ENCODE measurements around the gene FASTK. TPM values are rescaled to one million over a fixed set of nuclear protein-coding genes. Genes with fewer than 3 reads are reported as not detected.

Gene FASTK
- total and polyA plus RNA-seq, 5 experiments from 2014 or later = 38.8 to 145 (median 63.6) TPM

DNA sequence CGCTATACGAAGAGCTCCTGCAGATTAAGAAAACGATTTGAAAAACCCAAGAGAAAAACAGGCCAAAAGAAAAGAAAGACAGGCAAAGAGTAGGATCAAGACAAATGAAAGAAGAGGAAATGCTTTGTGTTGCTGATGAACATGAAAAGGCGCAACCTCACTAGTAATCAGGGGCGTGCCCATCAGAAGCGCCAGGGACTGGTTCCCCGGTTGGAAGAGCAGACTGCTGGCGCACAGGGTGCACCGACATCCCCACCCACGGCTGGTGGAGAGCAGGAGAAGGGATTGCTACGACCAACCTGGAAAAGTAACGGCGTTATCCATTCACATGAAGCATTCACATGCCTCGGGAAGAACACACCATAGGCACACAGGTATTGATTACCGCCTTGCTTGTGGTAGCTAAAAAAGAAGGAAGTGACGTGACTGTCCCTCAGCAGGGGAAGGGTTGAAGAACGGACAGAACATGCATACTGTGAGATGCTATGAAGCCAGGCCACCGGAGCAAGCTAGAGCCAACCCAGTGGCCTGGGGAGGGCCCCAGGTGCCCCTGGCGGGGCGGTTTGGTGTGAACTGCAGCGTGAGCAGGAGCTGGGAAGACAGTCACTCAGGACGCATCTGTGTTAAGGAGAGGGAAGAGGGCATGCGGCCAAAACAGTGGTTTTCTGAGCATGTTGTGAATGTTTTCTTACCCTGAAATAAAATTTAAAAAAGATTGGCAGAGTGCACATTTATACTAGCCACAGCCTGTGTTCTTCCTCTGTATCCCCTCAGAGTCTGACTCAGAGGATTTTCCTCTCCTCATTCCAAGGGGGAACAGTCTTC is 24.0 kb upstream of the FASTK start:
- Mint-ChIP-seq H3K36me3 (peaks cover 0 to 3% (median 0%) of the 10 kb centered on the region in 3 donors), H3K4me3 (no peak overlapping the region), H3K4me1 (peaks cover 0 to 10% (median 5%) of the 10 kb centered on the region in 4 donors), H3K27ac (peak overlapping the region in 2 of 10 donors; percentile 16 to 74), H3K27me3 (no peaks in the 10 kb centered on the region), H3K9me3 (no peaks in the 10 kb centered on the region)
- POLR2A ChIA-PET = interaction anchor here (1.2 to 1.5 kb wide), 2 partner anchors 16 to 39 kb away, joined by 3 read pairs; no protein-coding TSS in a partner anchor
- DNase-seq (no peak), ATAC-seq (no peak)

DNA sequence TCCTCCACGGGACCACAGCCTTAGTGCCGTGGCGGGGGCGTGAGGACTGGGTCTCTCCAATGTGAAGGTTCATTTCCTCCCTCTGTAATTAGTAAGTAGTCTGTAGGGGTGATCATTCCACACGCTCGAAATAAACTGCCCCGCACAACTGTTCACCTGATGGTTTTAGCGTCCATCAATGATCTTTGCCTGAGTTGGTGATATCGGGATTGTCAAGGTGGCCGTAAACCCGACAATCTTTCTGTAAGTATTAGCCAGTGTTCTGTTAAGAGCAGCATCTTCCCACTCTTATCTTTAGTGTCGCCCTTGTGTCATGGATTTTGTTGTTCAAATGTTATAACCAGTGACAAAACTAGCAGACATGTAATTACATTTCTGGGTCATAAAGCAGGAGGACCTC is 23.4 kb upstream of the FASTK start:
- no peak for ATAC-seq
- no peak for DNase-seq
- no peaks in the 10 kb centered on the region for H3K9me3 Mint-ChIP-seq
- POLR2A ChIA-PET = interaction anchor here (1.5 kb wide), 1 partner anchor 17 kb away, joined by 3 read pairs; no protein-coding TSS in a partner anchor
- H3K4me1 Mint-ChIP-seq = peaks cover 0 to 10% (median 5%) of the 10 kb centered on the region in 4 donors
- H3K36me3 Mint-ChIP-seq = peaks cover 0 to 3% (median 0%) of the 10 kb centered on the region in 3 donors
- peak overlapping the region in 1 of 10 donors; percentile 74 for H3K27ac Mint-ChIP-seq
- H3K27me3 Mint-ChIP-seq = no peaks in the 10 kb centered on the region
- no peak overlapping the region for H3K4me3 Mint-ChIP-seq

DNA sequence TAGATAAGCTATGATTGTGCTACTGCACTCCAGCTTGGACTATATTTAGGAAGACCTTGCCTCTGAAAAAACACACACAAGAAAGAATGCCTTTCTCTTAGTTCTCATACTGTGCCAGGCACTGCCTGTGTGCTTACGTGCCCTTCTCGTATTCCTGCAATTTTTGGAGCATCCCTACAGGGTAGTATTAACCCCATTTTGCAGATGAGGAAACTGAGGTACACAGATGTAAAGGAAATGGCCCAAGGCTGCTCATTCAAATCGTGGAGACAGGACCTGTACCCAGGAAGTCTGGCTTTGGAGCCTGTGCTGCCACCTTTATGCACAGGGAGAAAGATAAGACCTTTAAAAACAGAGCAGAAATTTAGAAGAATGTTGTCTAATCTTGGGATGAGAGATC is 22.4 kb upstream of the FASTK start:
- DNase-seq = no peak
- POLR2A ChIA-PET = no interaction called here
- no peak overlapping the region for H3K27ac Mint-ChIP-seq

DNA sequence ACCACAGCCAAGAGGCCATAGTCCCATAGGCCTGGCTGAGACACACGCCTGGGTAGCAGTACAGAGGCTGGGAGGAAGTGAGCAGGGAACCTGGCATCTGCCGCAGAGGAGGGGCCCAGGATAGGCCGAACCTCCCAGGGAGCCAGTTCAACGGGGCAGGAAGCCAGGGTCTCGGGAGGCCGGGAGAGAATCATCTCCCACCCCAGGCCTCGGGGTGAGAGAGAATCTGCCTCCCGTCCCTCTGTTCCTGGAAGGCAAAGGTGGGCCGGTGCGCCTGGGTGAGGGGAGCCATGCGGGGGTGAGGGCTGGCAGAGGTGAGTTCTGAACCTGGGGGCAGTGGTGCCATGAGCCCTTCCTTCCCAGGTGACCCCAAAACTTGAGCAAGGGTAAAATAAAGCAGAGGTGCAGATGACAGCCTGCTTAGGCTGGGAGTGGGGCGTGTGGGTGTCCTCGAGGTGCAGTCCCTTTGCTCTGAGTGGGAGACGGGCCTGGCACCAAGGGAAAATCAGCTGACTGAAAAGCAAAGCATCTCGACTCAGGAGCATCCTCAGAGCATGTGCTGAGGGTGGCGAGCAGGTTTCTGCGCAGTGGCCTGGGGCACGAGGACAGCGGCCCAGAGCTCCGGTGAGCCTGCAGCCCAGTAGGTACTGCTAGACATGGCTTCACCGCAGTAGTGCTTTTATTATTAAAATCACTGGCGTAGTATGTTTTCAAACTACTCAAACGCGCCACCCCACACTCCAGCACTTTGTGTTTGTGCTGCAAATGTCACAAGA is 21.2 kb upstream of the FASTK start:
- no peaks in the 10 kb centered on the region for H3K9me3 Mint-ChIP-seq
- H3K4me1 Mint-ChIP-seq = peaks cover 0 to 10% (median 5%) of the 10 kb centered on the region in 4 donors
- DNase-seq (no peak), ATAC-seq (no peak)
- H3K27me3 Mint-ChIP-seq = no peaks in the 10 kb centered on the region
- peaks cover 0 to 3% (median 0%) of the 10 kb centered on the region in 3 donors for H3K36me3 Mint-ChIP-seq
- POLR2A ChIA-PET = no interaction called here
- no peak overlapping the region for H3K4me3 Mint-ChIP-seq
- H3K27ac Mint-ChIP-seq = peak overlapping the region in 1 of 10 donors; percentile 37

More for the DNA sequence above, 22.4 kb upstream of the FASTK start:
- peaks cover 0 to 10% (median 5%) of the 10 kb centered on the region in 4 donors for H3K4me1 Mint-ChIP-seq
- no peak overlapping the region for H3K4me3 Mint-ChIP-seq
- ATAC-seq = no peak
- H3K36me3 Mint-ChIP-seq = peaks cover 0 to 3% (median 0%) of the 10 kb centered on the region in 3 donors
- H3K27me3 Mint-ChIP-seq = no peaks in the 10 kb centered on the region
- no peaks in the 10 kb centered on the region for H3K9me3 Mint-ChIP-seq

DNA sequence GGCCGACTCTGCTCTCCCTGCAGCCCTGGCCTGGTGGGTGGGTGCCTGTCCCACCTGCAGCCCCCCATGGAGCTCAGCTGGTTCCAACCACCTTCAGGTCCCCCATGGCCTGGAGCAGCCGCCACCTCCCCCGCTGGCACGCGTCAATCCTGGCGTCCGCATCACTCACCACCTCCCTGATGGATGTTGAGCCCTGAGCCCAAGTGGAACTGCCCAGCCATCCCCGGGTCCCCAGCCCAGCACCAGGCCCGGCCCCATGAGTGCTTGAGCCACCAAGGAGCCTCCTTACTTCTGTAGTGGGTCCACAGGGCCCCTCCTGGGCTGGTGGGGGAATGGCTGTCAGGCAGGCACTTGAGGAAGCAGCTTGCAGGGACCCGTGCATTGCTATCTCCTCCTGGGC is 20.3 kb upstream of the FASTK start:
- no peak for ATAC-seq
- no peak for DNase-seq
- H3K27ac Mint-ChIP-seq = no peak overlapping the region
- H3K4me1 Mint-ChIP-seq = peaks cover 0 to 10% (median 5%) of the 10 kb centered on the region in 4 donors
- H3K4me3 Mint-ChIP-seq = no peak overlapping the region
- H3K36me3 Mint-ChIP-seq = peaks cover 0 to 9% (median 0%) of the 10 kb centered on the region in 3 donors
- POLR2A ChIA-PET = no interaction called here
- no peaks in the 10 kb centered on the region for H3K9me3 Mint-ChIP-seq
- H3K27me3 Mint-ChIP-seq = no peaks in the 10 kb centered on the region

DNA sequence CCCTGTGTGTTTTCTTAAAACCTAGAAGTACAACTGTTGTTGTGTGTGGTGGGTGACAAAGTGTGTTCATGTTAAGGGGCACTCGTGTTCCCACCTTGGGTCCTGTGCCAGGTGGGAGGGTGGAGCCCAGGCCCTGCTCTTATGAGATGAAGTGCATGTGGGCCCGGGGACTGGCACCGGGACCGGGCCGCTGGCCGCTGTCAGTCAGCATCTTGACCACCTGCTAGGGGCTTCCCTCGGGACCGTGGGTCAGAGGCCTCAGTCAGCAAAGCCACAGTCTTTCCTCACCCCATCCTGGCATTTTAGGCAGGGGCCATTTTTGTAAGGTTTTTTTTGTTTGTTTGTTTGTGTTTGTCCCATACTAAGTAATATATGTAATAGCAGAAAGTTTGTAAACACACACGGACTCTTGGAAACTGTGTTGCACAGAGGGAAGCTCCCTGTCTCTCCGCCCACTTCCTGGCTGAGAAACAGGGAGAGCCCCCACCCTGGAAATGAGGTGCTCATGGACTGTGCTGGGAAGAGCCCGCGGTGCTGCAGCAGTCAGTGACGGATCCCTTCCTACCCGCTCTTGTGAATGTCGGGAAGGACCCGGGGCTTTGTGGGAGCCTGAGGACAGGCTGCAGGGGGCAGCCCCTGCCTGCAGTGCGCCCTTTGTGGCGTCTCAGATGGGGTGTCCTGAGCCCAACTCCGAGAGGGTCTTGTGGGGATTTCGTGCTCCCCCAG is 19.0 kb upstream of the FASTK start:
- H3K27ac Mint-ChIP-seq = no peak overlapping the region
- H3K9me3 Mint-ChIP-seq = no peaks in the 10 kb centered on the region
- peaks cover 0 to 11% (median 0%) of the 10 kb centered on the region in 3 donors for H3K36me3 Mint-ChIP-seq
- DNase-seq (no peak), ATAC-seq (no peak)
- no peaks in the 10 kb centered on the region for H3K27me3 Mint-ChIP-seq
- no peak overlapping the region for H3K4me3 Mint-ChIP-seq
- POLR2A ChIA-PET = no interaction called here
- peaks cover 0 to 8% (median 4%) of the 10 kb centered on the region in 4 donors for H3K4me1 Mint-ChIP-seq

DNA sequence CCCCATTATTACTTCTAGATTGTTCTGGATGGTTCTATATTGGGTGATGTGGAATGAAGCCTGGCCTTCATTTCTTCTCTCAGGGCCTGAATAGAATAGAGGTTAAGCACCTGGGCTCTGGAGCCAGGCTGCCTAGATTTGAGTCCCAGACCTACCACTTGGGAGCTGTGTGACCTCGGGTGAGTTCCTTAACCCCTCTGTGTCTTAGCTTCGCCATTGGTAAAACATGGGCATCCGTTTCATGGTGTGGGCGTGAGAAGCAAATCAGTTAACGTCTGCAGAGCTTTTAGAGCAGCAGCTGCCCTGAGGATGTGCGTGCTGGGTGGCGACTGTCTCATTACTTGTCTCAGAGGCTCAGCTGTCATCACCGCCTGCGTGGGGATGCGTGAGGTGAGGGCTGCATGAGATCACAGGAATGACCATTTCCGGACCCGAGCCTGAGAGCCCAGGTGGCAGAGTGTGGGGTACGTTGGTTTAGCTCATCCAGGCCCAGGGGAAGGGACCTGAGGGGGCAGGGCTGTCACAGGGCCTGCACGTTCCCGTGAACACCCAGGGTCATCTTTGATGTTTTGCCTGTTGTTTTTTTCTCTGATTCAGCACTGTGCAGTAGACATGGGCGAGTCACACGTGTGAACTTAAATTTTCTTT is 15.3 kb upstream of the FASTK start:
- Mint-ChIP-seq H3K36me3 (peaks cover 0 to 8% (median 0%) of the 10 kb centered on the region in 3 donors), H3K4me1 (peaks cover 0 to under 1% (median 0%) of the 10 kb centered on the region in 4 donors), H3K27me3 (no peaks in the 10 kb centered on the region), H3K9me3 (no peaks in the 10 kb centered on the region), H3K27ac (no peak overlapping the region), H3K4me3 (no peak overlapping the region)
- DNase-seq (no peak), ATAC-seq (no peak)
- POLR2A ChIA-PET = no interaction called here

DNA sequence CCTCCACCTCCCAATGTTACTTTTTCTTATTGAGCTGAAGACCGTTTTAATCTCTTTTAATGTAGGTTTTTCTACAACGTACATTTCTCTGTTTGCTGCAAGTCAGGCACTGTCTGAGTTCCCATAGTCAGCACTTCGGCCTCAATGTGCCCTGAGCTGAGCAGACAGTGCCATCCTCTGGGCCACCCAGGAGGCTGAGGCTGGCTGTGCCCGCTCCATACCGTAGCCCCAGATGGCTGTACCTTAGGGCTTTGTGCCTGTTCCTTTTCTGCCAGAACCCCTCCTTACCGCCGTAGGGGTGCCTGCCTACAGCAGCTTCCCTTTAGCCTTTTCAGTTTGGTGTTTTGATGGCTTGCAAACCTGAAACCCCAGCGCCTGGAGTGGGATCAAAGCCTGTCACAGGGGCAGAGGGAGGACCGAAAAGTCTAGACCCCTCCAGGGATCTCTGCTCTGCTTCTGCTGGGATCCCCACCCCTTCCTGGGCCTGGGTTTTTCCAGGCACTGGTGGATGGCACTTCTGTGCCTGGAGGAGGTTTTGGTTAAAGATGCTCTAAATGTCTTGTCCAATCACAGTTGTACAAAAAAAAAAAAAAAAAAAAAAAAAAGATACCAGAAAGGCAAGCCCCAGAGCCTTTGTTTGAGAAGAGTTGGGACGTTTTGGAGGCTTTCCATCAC is 14.7 kb upstream of the FASTK start:
- no peaks in the 10 kb centered on the region for H3K4me1 Mint-ChIP-seq
- H3K27me3 Mint-ChIP-seq = peaks cover 0 to 2% (median 0%) of the 10 kb centered on the region in 5 donors
- peaks cover 0 to 8% (median 0%) of the 10 kb centered on the region in 3 donors for H3K36me3 Mint-ChIP-seq
- H3K4me3 Mint-ChIP-seq = no peak overlapping the region
- ATAC-seq = peak in 1 of 2 donors; percentile 49
- no peaks in the 10 kb centered on the region for H3K9me3 Mint-ChIP-seq
- no peak for DNase-seq
- no peak overlapping the region for H3K27ac Mint-ChIP-seq
- POLR2A ChIA-PET = interaction anchor here (0.8 kb wide), 1 partner anchor 12 kb away, joined by 3 read pairs; the partner anchor contains the start of gene TMUB1

DNA sequence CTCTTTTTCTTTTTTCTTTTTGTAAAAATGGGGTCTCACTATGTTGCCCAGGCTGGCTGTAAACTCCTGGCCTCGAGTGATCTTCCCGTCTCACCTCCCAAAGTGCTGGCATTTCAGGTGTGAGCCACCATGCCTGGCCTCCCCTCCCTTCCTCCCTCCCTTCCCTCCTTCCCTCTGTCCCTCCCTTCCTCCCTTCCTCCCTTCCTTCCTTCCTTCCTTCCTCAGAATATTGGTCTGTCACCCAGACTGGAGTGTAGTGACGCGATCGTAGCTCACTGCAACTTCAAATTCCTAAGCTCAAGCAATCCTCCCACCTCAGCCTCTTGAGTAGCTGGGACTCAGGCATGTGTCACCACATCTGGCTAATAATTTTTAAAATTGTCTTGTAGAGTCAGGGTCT is 14.1 kb upstream of the FASTK start:
- Mint-ChIP-seq H3K27me3 (peaks cover 0 to 8% (median 0%) of the 10 kb centered on the region in 5 donors), H3K4me3 (no peak overlapping the region), H3K27ac (peak overlapping the region in 1 of 10 donors; percentile 19), H3K36me3 (peaks cover 0 to 8% (median 0%) of the 10 kb centered on the region in 3 donors), H3K9me3 (no peaks in the 10 kb centered on the region), H3K4me1 (peaks cover 0 to 2% (median 2%) of the 10 kb centered on the region in 4 donors)
- POLR2A ChIA-PET = interaction anchor here (0.6 to 0.8 kb wide), 2 partner anchors 12 to 100 kb away, joined by 3 read pairs; partner anchors contain the start of gene TMUB1
- ATAC-seq = no peak
- DNase-seq = no peak

DNA sequence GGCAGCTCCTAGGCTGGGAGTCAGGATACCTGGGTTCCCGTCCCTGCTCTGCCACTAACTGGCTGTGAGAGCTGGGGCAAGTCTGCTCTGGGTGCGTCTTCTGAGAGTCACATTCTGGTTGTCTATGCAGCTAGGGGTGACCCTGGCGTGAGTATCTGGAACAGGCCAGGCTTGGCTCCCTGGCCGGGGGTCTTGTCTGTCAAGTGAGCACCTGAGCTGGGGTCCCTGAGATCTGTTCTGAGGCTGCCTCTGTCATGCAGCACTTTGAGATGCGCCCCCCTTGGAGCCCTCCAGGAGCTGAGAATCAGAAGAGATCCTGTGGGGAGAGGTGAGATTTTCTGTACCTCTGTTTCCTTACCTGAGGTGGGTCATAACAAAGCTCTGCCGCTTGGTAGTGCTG is 13.1 kb upstream of the FASTK start:
- POLR2A ChIA-PET = no interaction called here
- Mint-ChIP-seq H3K4me1 (peaks cover 7 to 11% (median 9%) of the 10 kb centered on the region in 4 donors), H3K36me3 (peaks cover 0 to 11% (median 0%) of the 10 kb centered on the region in 3 donors), H3K27ac (no peak overlapping the region), H3K9me3 (no peaks in the 10 kb centered on the region), H3K4me3 (no peak overlapping the region), H3K27me3 (peaks cover 0 to 17% (median 4%) of the 10 kb centered on the region in 5 donors)
- peak in 1 of 10 donors; percentile 13 for DNase-seq
- ATAC-seq = no peak

DNA sequence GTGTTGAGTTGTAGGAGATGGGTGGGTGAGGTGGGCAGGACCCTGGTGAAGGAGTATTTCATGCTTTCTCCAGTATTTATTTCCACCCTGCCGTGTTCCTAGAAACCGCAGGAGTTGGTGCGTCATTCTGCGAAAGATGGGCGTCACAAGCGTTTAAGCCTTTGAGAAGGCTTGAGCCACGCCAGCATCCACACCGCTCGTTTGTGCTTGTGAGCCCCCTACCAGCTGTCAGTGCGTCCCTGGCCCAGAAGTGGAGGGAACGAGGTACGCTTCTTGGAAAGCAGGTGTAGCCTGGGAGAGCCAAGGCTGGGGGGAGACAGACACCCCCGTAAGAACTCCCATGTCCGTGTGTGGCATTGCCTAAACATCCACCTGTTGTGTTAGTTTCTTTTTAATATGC is 11.4 kb upstream of the FASTK start:
- peaks cover 12 to 19% (median 15%) of the 10 kb centered on the region in 4 donors for H3K4me1 Mint-ChIP-seq
- no peak overlapping the region for H3K4me3 Mint-ChIP-seq
- POLR2A ChIA-PET = interaction anchor here (0.6 to 1.2 kb wide), 2 partner anchors 73 to 331 kb away, joined by 3 read pairs; no protein-coding TSS in a partner anchor
- ATAC-seq = no peak
- peaks cover 0 to 11% (median 0%) of the 10 kb centered on the region in 3 donors for H3K36me3 Mint-ChIP-seq
- H3K27ac Mint-ChIP-seq = no peak overlapping the region
- no peak for DNase-seq
- H3K9me3 Mint-ChIP-seq = no peaks in the 10 kb centered on the region
- H3K27me3 Mint-ChIP-seq = peaks cover 0 to 20% (median 4%) of the 10 kb centered on the region in 5 donors

Measured in naive thymus-derived CD8-positive, alpha-beta T cell (primary cell).